H9 (cell line): ENCODE measurements around the gene FGF9. TPM values are rescaled to one million over a fixed set of nuclear protein-coding genes. Genes with fewer than 3 reads are reported as not detected.

Experiments
- DNase-seq: peaks from one replicate; pipeline ENCODE4 v3.0.0-alpha.2; 2017
- H2AFZ ChIP-seq: one replicate; pipeline ENCODE4 v1.6.1; 2013; ENCODE audit warnings: mild to moderate bottlenecking, low read length, control low read depth, moderate library complexity
- H2AK5ac ChIP-seq: 2 replicates; pipeline ENCODE4 v1.6.1; 2013; ENCODE audit warnings: low read length, control low read depth, mixed read lengths; ENCODE audit not compliant: insufficient read length
- H2BK120ac ChIP-seq: one replicate; pipeline ENCODE4 v1.6.1; 2013; ENCODE audit warnings: low read depth, mild to moderate bottlenecking, low read length, control low read depth, inconsistent platforms; ENCODE audit not compliant: poor library complexity, severe bottlenecking
- H2BK12ac ChIP-seq: 2 replicates; pipeline ENCODE4 v1.6.1; 2013; ENCODE audit warnings: low read length, control low read depth, mixed read lengths, low read depth; ENCODE audit not compliant: insufficient read length
- H2BK15ac ChIP-seq: 2 replicates; pipeline ENCODE4 v1.6.1; 2013; ENCODE audit warnings: low read depth, low read length, control low read depth
- H2BK20ac ChIP-seq: one replicate; pipeline ENCODE4 v1.6.1; 2013; ENCODE audit warnings: low read depth, mild to moderate bottlenecking, low read length, control low read depth, inconsistent platforms; ENCODE audit not compliant: poor library complexity, severe bottlenecking
- H2BK5ac ChIP-seq: 2 replicates; pipeline ENCODE4 v1.6.1; 2013; ENCODE audit warnings: low read length, control low read depth, mixed read lengths; ENCODE audit not compliant: insufficient read length
- H3K14ac ChIP-seq: 2 replicates; pipeline ENCODE4 v1.6.1; 2013; ENCODE audit warnings: low read length, control low read depth; ENCODE audit not compliant: insufficient read depth
- H3K18ac ChIP-seq: 2 replicates; pipeline ENCODE4 v1.6.1; 2013; ENCODE audit warnings: low read depth, mild to moderate bottlenecking, mixed read lengths, low read length, control low read depth; ENCODE audit not compliant: insufficient read length
- H3K23ac ChIP-seq: 2 replicates; pipeline ENCODE4 v1.6.1; 2013; ENCODE audit warnings: low read length, control low read depth, mixed read lengths, low read depth; ENCODE audit not compliant: insufficient read length
- H3K23me2 ChIP-seq: 2 replicates; pipeline ENCODE4 v1.6.1; 2013; ENCODE audit warnings: low read depth, mild to moderate bottlenecking, mixed read lengths, low read length, control low read depth; ENCODE audit not compliant: insufficient read length, poor library complexity, severe bottlenecking
- H3K27ac ChIP-seq: 2 replicates; pipeline ENCODE4 v1.5.1; 2013; ENCODE audit warnings: low read length, control low read depth, mixed read lengths, low read depth; ENCODE audit not compliant: insufficient read length
- H3K27me3 ChIP-seq: 2 replicates; pipeline ENCODE4 v1.6.1; 2013; ENCODE audit warnings: low read length, control low read depth, inconsistent platforms; ENCODE audit not compliant: insufficient read depth
- H3K4ac ChIP-seq: 2 replicates; pipeline ENCODE4 v1.6.1; 2013; ENCODE audit warnings: low read depth, mild to moderate bottlenecking, control low read depth, inconsistent platforms, low read length, moderate library complexity
- H3K4me1 ChIP-seq: 2 replicates; pipeline ENCODE4 v1.6.1; 2013; ENCODE audit warnings: low read length, control low read depth, inconsistent platforms; ENCODE audit not compliant: insufficient read depth
- H3K4me2 ChIP-seq: 2 replicates; pipeline ENCODE4 v1.6.1; 2013; ENCODE audit warnings: low read length, control low read depth, mixed read lengths; ENCODE audit not compliant: insufficient read length, insufficient read depth
- H3K56ac ChIP-seq: 2 replicates; pipeline ENCODE4 v1.6.1; 2013; ENCODE audit warnings: low read depth, mild to moderate bottlenecking, mixed read lengths, low read length, control low read depth; ENCODE audit not compliant: insufficient read length
- H3K79me1 ChIP-seq: 2 replicates; pipeline ENCODE4 v1.6.1; 2013; ENCODE audit warnings: low read depth, mild to moderate bottlenecking, moderate library complexity, low read length, control low read depth, inconsistent platforms; ENCODE audit not compliant: insufficient read depth, poor library complexity, severe bottlenecking
- H3K79me2 ChIP-seq: 2 replicates; pipeline ENCODE4 v1.6.1; 2013; ENCODE audit warnings: low read length, control low read depth, inconsistent platforms; ENCODE audit not compliant: insufficient read depth
- H3K9ac ChIP-seq: 2 replicates; pipeline ENCODE4 v1.6.1; 2013; ENCODE audit warnings: low read length, control low read depth, mixed read lengths; ENCODE audit not compliant: insufficient read length; ENCODE audit errors: extremely low read depth
- H3K9me3 ChIP-seq: one replicate; pipeline ENCODE4 v1.6.1; 2013; ENCODE audit warnings: low read depth, low read length, inconsistent platforms; ENCODE audit not compliant: control insufficient read depth
- H3T11ph ChIP-seq: one replicate; pipeline ENCODE4 v1.6.1; 2013; ENCODE audit warnings: mild to moderate bottlenecking, low read length, control low read depth, inconsistent platforms
- H4K20me1 ChIP-seq: one replicate; pipeline ENCODE4 v1.6.1; 2013; ENCODE audit not compliant: control insufficient read depth, insufficient read length, insufficient read depth
- H4K5ac ChIP-seq: 2 replicates; pipeline ENCODE4 v1.6.1; 2013; ENCODE audit warnings: low read depth, mild to moderate bottlenecking, mixed read lengths, low read length, control low read depth; ENCODE audit not compliant: insufficient read length
- H4K8ac ChIP-seq: replicated peaks from 2 replicates; pipeline ENCODE4 v1.6.1; 2013; ENCODE audit warnings: low read length, control low read depth, mixed read lengths, low read depth; ENCODE audit not compliant: insufficient read length
- H4K91ac ChIP-seq: 2 replicates; pipeline ENCODE4 v1.6.1; 2013; ENCODE audit warnings: low read depth, mild to moderate bottlenecking, moderate library complexity, mixed read lengths, low read length, control low read depth; ENCODE audit not compliant: insufficient read length
- H3K27ac Mint-ChIP-seq, 3 experiments: 2 replicates in 2 of 3; 3 replicates in 1 of 3; pipeline ENCODE4 v1.8.0; 2020 to 2021; ENCODE audit warnings: mixed read lengths in 3 of 3, mild to moderate bottlenecking in 1 of 3, moderate library complexity in 1 of 3
- H3K27me3 Mint-ChIP-seq: 2 replicates; pipeline ENCODE4 v1.8.0; 2021; ENCODE audit warnings: low read depth, mild to moderate bottlenecking, moderate library complexity, mixed read lengths
- H3K36me3 Mint-ChIP-seq, 3 experiments: 2 replicates in 2 of 3; 3 replicates in 1 of 3; pipeline ENCODE4 v1.8.0; 2020 to 2021; ENCODE audit warnings: low read depth in 3 of 3, mixed read lengths in 3 of 3; ENCODE audit not compliant: insufficient read depth in 1 of 3
- H3K4me1 Mint-ChIP-seq, 2 experiments: 2 replicates each; pipeline ENCODE4 v1.8.0; 2020; ENCODE audit warnings: mixed read lengths in 2 of 2
- H3K4me3 Mint-ChIP-seq, 2 experiments: 2 replicates in 1 of 2; 3 replicates in 1 of 2; pipeline ENCODE4 v1.8.0; 2020 to 2021; ENCODE audit warnings: mild to moderate bottlenecking in 2 of 2, mixed read lengths in 2 of 2, moderate library complexity in 1 of 2
- H3K9me3 Mint-ChIP-seq, 2 experiments: 2 replicates in 1 of 2; 3 replicates in 1 of 2; pipeline ENCODE4 v1.8.0; 2020; ENCODE audit warnings: mild to moderate bottlenecking in 2 of 2, mixed read lengths in 2 of 2, moderate library complexity in 1 of 2
- CTCF ChIP-seq: fragments of 200-600 bp; sonication (generic); conservative IDR thresholded peaks from 3 replicates; pipeline ENCODE4 v1.8.0; 2021; ENCODE audit warnings: antibody characterized with exemption, mild to moderate bottlenecking
- WGBS: extraction: QIAGEN DNeasy Blood & Tissue Kit; methylation state at CpG from one replicate; pipeline ENCODE4 v1.1.7; 2013; ENCODE audit warnings: missing lambda C conversion rate, low lambda C conversion rate, mixed read lengths; ENCODE audit not compliant: insufficient read length; ENCODE audit errors: extremely low coverage; 5-methylcytosine and 5-hydroxymethylcytosine counted together
- total RNA-seq: library from RNA; stranded (reverse); gene quantifications from 2 replicates; pipeline ENCODE4 v1.2.1, GENCODE V29; 2021

Gene FGF9
- total RNA-seq, 1 experiment from 2014 or later: 0.22 TPM

- Histone ChIP-seq H4K20me1 (no peaks in the 10 kb centered on the region), H4K5ac (no peak overlapping the region), H4K91ac (no peak overlapping the region), H3K9ac (no peak overlapping the region), H2BK15ac (no peak overlapping the region), H3K4ac (no peak overlapping the region), H3T11ph (no peak overlapping the region), H3K9me3 (no peaks in the 10 kb centered on the region), H3K4me2 (no peak overlapping the region), H2AK5ac (no peak overlapping the region), H2BK5ac (no peak overlapping the region), H2BK12ac (no peak overlapping the region), H3K23ac (no peak overlapping the region), H4K8ac (no peak overlapping the region), H2AFZ (no peak overlapping the region), H3K79me1 (no peaks in the 10 kb centered on the region), H2BK120ac (no peak overlapping the region), H3K27ac (no peak overlapping the region), H3K23me2 (no peaks in the 10 kb centered on the region), H2BK20ac (no peak overlapping the region), H3K4me1 (no peaks in the 10 kb centered on the region), H3K56ac (no peak overlapping the region), H3K14ac (no peak overlapping the region), H3K27me3 (no peaks in the 10 kb centered on the region), H3K79me2 (no peaks in the 10 kb centered on the region), H3K18ac (no peak overlapping the region)
- no peak overlapping the region for H3K4me3 Mint-ChIP-seq
- no peaks in the 10 kb centered on the region; a peak in 1 of 5 replicates for H3K9me3 Mint-ChIP-seq
- TF ChIP-seq CTCF: no peak
- peaks cover 6% of the 10 kb centered on the region for H3K27me3 Mint-ChIP-seq
- WGBS: no CpG with 5 or more reads among the region's 6 CpGs
- H3K27ac Mint-ChIP-seq: peak overlapping the region in 1 of 3 experiments; percentile 26; a peak in 1 of 7 replicates
- no peaks in the 10 kb centered on the region for H3K36me3 Mint-ChIP-seq
- DNase-seq: no peak
- no peaks in the 10 kb centered on the region for H3K4me1 Mint-ChIP-seq
Measured at GRCh38 chr13:21689097-21689496, 18.2 kb downstream of the FGF9 start.
